SK-N-SH treated with all-trans-retinoic acid at 6 μM for 48 hours (cell line): Measurements from ENCODE around the gene CNTRL.

ENCODE experiments used
- ATAC-seq: fragments of 200-7000 bp; cut with Tn5 transposase; 3 replicates; pipeline ENCODE4 v1.9.1; 2020; ENCODE audit warnings: mild to moderate bottlenecking, moderate library complexity
- ARNTL ChIP-seq: fragments of 450-650 bp; formaldehyde crosslinking; IDR thresholded peaks from 2 replicates; pipeline ENCODE4 v1.5.0; 2020; ENCODE audit warnings: low read depth, mild to moderate bottlenecking, moderate library complexity, borderline replicate concordance
- BACH2 ChIP-seq: fragments of 250-450 bp; sonication (Bioruptor Pico); IDR thresholded peaks from 2 replicates; pipeline ENCODE4 v1.9.0; 2021; ENCODE audit warnings: mild to moderate bottlenecking, borderline replicate concordance
- CREB5 ChIP-seq: fragments of 250-450 bp; sonication (Bioruptor Pico); IDR thresholded peaks from 2 replicates; pipeline ENCODE4 v1.5.1; 2020; ENCODE audit warnings: low read depth, mild to moderate bottlenecking, moderate library complexity
- CSDC2 ChIP-seq: fragments of 250-450 bp; sonication (Bioruptor Pico); IDR thresholded peaks from 2 replicates; pipeline ENCODE4 v1.5.0; 2020; ENCODE audit warnings: mild to moderate bottlenecking, moderate library complexity
- ESRRG ChIP-seq: fragments of 250-450 bp; sonication (Bioruptor Pico); IDR thresholded peaks from 2 replicates; pipeline ENCODE4 v1.6.1; 2021; ENCODE audit warnings: mild to moderate bottlenecking
- GLIS3 ChIP-seq: fragments of 250-450 bp; sonication (Bioruptor Pico); IDR thresholded peaks from 2 replicates; pipeline ENCODE4 v1.5.0; 2020; ENCODE audit warnings: mild to moderate bottlenecking, moderate library complexity
- ISL1 ChIP-seq: fragments of 250-450 bp; sonication (Bioruptor Pico); IDR thresholded peaks from 2 replicates; pipeline ENCODE4 v2.1.2; 2022; ENCODE audit warnings: mild to moderate bottlenecking, moderate library complexity
- OSR1 ChIP-seq: fragments of 250-450 bp; sonication (Bioruptor Pico); IDR thresholded peaks from 2 replicates; pipeline ENCODE4 v1.8.0; 2022; ENCODE audit warnings: moderate library complexity, mild to moderate bottlenecking, inconsistent platforms
- PATZ1 ChIP-seq: fragments of 250-450 bp; sonication (Bioruptor Pico); IDR thresholded peaks from 2 replicates; pipeline ENCODE4 v1.8.0; 2020; ENCODE audit warnings: mild to moderate bottlenecking, moderate library complexity, borderline replicate concordance
- POU6F1 ChIP-seq: fragments of 250-450 bp; sonication (Bioruptor Pico); IDR thresholded peaks from 2 replicates; pipeline ENCODE4 v1.8.0; 2021; ENCODE audit warnings: low read depth, mild to moderate bottlenecking, moderate library complexity, borderline replicate concordance
- PPARA ChIP-seq: fragments of 250-450 bp; sonication (Bioruptor Pico); IDR thresholded peaks from 2 replicates; pipeline ENCODE4 v1.5.0; 2020; ENCODE audit warnings: mild to moderate bottlenecking, borderline replicate concordance
- RARB ChIP-seq: fragments of 250-450 bp; sonication (Bioruptor Pico); IDR thresholded peaks from 2 replicates; pipeline ENCODE4 v1.8.0; 2021; ENCODE audit warnings: mild to moderate bottlenecking, moderate library complexity
- SNAI2 ChIP-seq: fragments of 250-450 bp; sonication (Bioruptor Pico); IDR thresholded peaks from 2 replicates; pipeline ENCODE4 v1.5.0; 2020; ENCODE audit warnings: mild to moderate bottlenecking, moderate library complexity
- TCF4 ChIP-seq: fragments of 250-450 bp; sonication (Bioruptor Pico); IDR thresholded peaks from 2 replicates; pipeline ENCODE4 v1.8.0; 2021; ENCODE audit warnings: mild to moderate bottlenecking, moderate library complexity, borderline replicate concordance
- TOX ChIP-seq: fragments of 250-450 bp; sonication (Bioruptor Pico); IDR thresholded peaks from 2 replicates; pipeline ENCODE4 v1.8.0; 2021; ENCODE audit warnings: mild to moderate bottlenecking, moderate library complexity, borderline replicate concordance
- TSHZ2 ChIP-seq: fragments of 250-450 bp; sonication (Bioruptor Pico); IDR thresholded peaks from 2 replicates; pipeline ENCODE4 v1.5.0; 2020; ENCODE audit warnings: mild to moderate bottlenecking, moderate library complexity
- ZC3H10 ChIP-seq: fragments of 250-450 bp; sonication (Bioruptor Pico); IDR thresholded peaks from 2 replicates; pipeline ENCODE4 v1.5.1; 2021; ENCODE audit warnings: mild to moderate bottlenecking, moderate library complexity
- ZFP3 ChIP-seq: fragments of 250-450 bp; sonication (Bioruptor Pico); IDR thresholded peaks from 2 replicates; pipeline ENCODE4 v1.5.0; 2020; ENCODE audit warnings: mild to moderate bottlenecking, moderate library complexity
- ZFP30 ChIP-seq: fragments of 450-650 bp; formaldehyde crosslinking; IDR thresholded peaks from 2 replicates; pipeline ENCODE4 v1.5.0; 2022; ENCODE audit warnings: mild to moderate bottlenecking, moderate library complexity
- ZNF565 ChIP-seq: fragments of 450-650 bp; formaldehyde crosslinking; conservative IDR thresholded peaks from 2 replicates; pipeline ENCODE4 v1.5.0; 2020; ENCODE audit warnings: low read depth, mild to moderate bottlenecking, moderate library complexity
- ZNF70 ChIP-seq: fragments of 450-650 bp; formaldehyde crosslinking; IDR thresholded peaks from 2 replicates; pipeline ENCODE4 v1.5.0; 2020; ENCODE audit warnings: mild to moderate bottlenecking, moderate library complexity
- ZNF8 ChIP-seq: fragments of 450-650 bp; formaldehyde crosslinking; IDR thresholded peaks from 2 replicates; pipeline ENCODE4 v1.5.0; 2020; ENCODE audit warnings: mild to moderate bottlenecking, moderate library complexity

Gene CNTRL

GRCh38 chr9:121185774-121186403 lies 111.1 kb downstream of the CNTRL start:
- ATAC-seq: no peak
- no peak for TF ChIP-seq TCF4 (CRISPR knock-in tag)
- no peak for TF ChIP-seq POU6F1 (CRISPR knock-in tag)
- TF ChIP-seq ZNF8 (CRISPR knock-in tag): no peak
- no peak for TF ChIP-seq TSHZ2 (CRISPR knock-in tag)
- TF ChIP-seq ZNF565 (CRISPR knock-in tag): no peak
- TF ChIP-seq ZFP3 (CRISPR knock-in tag): no peak
- no peak for TF ChIP-seq GLIS3 (CRISPR knock-in tag)
- TF ChIP-seq ZNF70 (CRISPR knock-in tag): no peak
- no peak for TF ChIP-seq ZFP30 (CRISPR knock-in tag)
- no peak for TF ChIP-seq OSR1 (CRISPR knock-in tag)
- no peak for TF ChIP-seq RARB (CRISPR knock-in tag)
- TF ChIP-seq TOX (CRISPR knock-in tag): no peak
- TF ChIP-seq ARNTL (CRISPR knock-in tag): no peak
- no peak for TF ChIP-seq CSDC2 (CRISPR knock-in tag)
- no peak for TF ChIP-seq SNAI2 (CRISPR knock-in tag)
- TF ChIP-seq PATZ1: no peak

- ATAC-seq: no peak
- no peak for TF ChIP-seq POU6F1 (CRISPR knock-in tag)
- no peak for TF ChIP-seq BACH2 (CRISPR knock-in tag)
- TF ChIP-seq ZFP3 (CRISPR knock-in tag): no peak
- TF ChIP-seq SNAI2 (CRISPR knock-in tag): no peak
- no peak for TF ChIP-seq TCF4 (CRISPR knock-in tag)
- no peak for TF ChIP-seq ISL1 (CRISPR knock-in tag)
- TF ChIP-seq TOX (CRISPR knock-in tag): no peak
- TF ChIP-seq ZNF8 (CRISPR knock-in tag): no peak
- no peak for TF ChIP-seq ZNF565 (CRISPR knock-in tag)
- no peak for TF ChIP-seq ZFP30 (CRISPR knock-in tag)
- no peak for TF ChIP-seq GLIS3 (CRISPR knock-in tag)
- TF ChIP-seq CSDC2 (CRISPR knock-in tag): no peak
- no peak for TF ChIP-seq ESRRG (CRISPR knock-in tag)
- TF ChIP-seq ZC3H10 (CRISPR knock-in tag): no peak
- no peak for TF ChIP-seq CREB5 (CRISPR knock-in tag)
- TF ChIP-seq PPARA (CRISPR knock-in tag): no peak
- TF ChIP-seq ZNF70 (CRISPR knock-in tag): no peak
- no peak for TF ChIP-seq PATZ1
These were observed 113.0 kb downstream of the CNTRL start for GRCh38 chr9:121187636-121188305.
